ENCODE data around the gene KRTAP9-2.
"Not testable (repeated sequence)": the region's sequence is repeated elsewhere in the genome, so short reads cannot be mapped to it uniquely, and the experiment has no call there.

The KRTAP9-2 gene, protein sequence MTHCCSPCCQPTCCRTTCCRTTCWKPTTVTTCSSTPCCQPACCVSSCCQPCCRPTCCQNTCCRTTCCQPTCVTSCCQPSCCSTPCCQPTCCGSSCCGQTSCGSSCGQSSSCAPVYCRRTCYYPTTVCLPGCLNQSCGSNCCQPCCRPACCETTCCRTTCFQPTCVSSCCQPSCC

DNA sequence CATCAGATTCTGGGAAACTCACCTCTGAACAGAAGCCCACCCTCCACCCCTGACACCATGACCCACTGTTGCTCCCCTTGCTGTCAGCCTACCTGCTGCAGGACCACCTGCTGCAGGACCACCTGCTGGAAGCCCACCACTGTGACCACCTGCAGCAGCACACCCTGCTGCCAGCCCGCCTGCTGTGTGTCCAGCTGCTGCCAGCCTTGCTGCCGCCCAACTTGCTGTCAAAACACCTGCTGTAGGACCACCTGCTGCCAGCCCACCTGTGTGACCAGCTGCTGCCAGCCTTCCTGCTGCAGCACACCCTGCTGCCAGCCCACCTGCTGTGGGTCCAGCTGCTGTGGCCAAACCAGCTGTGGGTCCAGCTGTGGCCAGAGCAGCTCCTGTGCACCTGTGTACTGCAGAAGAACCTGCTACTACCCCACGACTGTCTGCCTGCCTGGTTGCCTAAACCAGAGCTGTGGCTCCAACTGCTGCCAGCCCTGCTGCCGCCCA, at the start of gene KRTAP9-2:
Gene KRTAP9-2 (plus strand): TSS at position 51 of the 498 bp plus-strand sequence. CDS start 7 bp downstream, at position 58.
- not testable (repeated sequence) for DNase-seq (ENCODE audit: low read depth); H3K4me3 ChIP-seq (ENCODE audit: control insufficient read depth, low read depth, low read length)

DNA sequence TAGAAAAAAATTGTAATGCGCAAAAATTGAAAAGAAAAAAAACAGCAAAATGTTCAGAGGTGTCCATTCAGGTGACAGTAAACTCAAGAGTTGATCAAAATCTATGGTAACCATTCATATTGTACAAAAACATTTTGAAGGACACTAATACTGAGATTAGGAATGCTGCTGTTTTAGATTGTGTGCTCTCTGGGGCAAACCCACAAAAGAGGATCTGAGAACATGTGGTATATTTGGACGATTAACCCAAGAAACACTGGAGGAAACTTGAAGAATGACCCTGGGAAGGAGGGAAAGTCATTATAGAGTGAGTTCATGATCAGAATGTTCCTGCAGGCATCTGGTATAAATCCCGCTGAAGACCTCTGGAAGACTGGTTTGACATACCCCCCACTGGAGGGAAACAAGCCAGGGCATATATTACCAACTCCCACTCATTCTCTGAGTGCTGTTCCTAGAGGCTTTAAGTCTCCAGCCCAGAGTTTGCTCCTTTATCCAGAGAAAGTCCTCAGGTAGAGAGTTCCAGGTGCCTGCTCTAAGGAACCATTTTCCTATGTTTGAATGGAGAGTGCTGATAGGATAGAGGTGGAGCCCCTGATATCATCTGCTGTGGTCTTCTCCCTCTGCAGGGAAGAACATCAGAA, 49.6 kb upstream of the KRTAP9-2 start:
- DNase-seq (ENCODE audit: low read depth): no peak
- no peak overlapping the region for H3K4me3 ChIP-seq (ENCODE audit: control insufficient read depth, low read depth, low read length)
- TF ChIP-seq CTCF (IDR thresholded peaks at IDR 0.05; ENCODE audit: control insufficient read depth, insufficient read depth, low read depth, low read length, missing control alignments): no peak

DNA sequence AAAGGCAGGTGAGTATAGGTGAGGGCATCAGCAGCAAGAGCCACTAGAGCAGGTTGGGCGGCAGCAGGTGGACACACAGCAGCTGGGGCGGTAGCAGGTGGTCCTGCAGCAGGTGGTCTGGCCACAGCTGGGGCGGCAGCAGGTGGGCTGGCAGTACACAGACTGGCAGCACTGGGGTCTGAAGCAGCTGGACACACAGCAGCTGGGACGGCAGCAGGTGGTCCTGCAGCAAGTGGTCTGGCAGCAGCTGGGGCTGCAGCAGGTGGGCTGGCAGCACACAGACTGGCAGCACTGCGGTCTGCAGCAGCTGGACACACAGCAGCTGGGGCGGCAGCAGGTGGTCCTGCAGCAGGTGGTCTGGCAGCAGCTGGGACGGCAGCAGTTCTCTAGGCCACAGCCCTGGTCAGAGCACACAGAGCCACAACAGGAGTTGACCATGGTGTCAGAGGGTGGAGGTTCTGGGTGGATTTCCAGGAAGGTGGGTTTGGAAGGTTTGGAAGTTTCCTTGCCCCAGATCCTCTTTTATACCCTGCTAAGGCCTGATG, 48.6 kb upstream of the KRTAP9-2 start, which contains the start of gene KRTAP4-2:
Gene KRTAP4-2 (minus strand): TSS at position 495 of the 545 bp plus-strand sequence. CDS start 57 bp downstream, at position 438.
- DNase-seq (ENCODE audit: low read depth): no peak
- H3K4me3 ChIP-seq (ENCODE audit: control insufficient read depth, low read depth, low read length): no peak within 1 kb of the TSS
- no peak for TF ChIP-seq CTCF (IDR thresholded peaks at IDR 0.05; ENCODE audit: control insufficient read depth, insufficient read depth, low read depth, low read length, missing control alignments)

GRCh38 chr17:41178341-41178740, 48.1 kb upstream of the KRTAP9-2 start:
- no peak overlapping the region for H3K4me3 ChIP-seq (ENCODE audit: control insufficient read depth, low read depth, low read length)
- DNase-seq (ENCODE audit: low read depth): peak; percentile 23
- TF ChIP-seq CTCF (IDR thresholded peaks at IDR 0.05; ENCODE audit: control insufficient read depth, insufficient read depth, low read depth, low read length, missing control alignments): no peak

DNA sequence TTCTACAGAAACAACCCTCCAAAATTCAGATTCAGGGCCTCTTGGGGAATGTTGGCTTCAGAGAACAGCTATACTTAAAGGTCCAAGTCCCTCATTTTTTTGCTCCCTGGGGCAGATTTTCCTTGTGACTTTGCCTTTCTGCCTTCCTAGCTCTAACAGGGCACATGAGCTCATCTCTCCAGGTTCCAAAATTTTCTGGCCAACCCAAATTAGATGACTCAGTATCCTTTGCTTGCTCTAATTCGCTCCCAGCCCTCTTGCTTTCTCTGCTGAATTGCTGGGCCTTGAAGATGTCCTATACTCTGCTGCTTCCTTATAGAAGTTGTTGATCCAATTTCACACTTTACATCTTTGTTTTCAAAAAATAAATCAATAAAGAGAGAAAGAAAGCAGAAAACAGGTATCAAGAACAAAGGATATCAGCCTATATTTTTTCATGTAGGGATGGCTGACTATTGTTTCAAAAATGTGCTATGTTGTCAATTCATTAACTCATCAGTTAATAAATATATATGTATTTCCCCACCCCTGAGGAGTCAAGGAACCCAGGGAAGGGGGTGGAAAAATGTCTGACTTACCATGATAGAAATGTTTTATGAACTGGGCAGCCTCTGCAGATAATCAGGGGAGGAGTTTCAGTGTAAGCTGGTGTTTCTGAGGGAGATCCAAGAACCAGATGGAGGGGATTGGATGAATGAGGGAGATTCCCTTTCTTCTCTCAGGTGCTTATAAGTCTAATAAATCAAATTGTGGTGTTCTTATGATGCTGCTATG, 47.4 kb upstream of the KRTAP9-2 start:
- peak; percentile 10 for DNase-seq (ENCODE audit: low read depth)
- H3K4me3 ChIP-seq (ENCODE audit: control insufficient read depth, low read depth, low read length): no peak overlapping the region

DNA sequence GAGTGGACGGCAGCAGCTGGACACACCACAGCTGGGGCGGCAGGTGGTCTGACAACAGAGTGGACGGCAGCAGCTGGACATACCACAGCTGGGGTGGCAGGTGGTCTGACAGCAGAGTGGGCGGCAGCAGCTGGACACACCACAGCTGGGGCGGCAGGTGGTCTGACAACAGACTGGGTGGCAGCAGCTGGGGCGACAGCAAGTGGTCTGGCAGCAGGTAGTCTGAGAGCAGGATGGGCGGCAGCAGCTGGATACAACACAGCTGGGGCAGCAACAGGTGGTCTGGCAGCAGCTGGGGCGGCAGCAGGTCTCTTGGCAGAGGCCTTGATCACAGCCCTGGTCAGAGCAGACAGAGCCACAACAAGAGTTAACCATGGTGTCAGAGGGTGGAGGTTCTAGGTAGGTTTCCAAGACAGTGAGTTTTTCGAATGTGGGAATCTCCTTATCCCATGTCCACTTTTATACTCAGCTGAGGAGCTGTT, 41.9 kb upstream of the KRTAP9-2 start, which contains the start of gene KRTAP4-1:
Gene KRTAP4-1 (minus strand): TSS at position 432 of the 482 bp plus-strand sequence. CDS start 57 bp downstream, at position 375.
- DNase-seq (ENCODE audit: low read depth): no peak
- H3K4me3 ChIP-seq (ENCODE audit: control insufficient read depth, low read depth, low read length): no peak within 1 kb of the TSS
- TF ChIP-seq CTCF (IDR thresholded peaks at IDR 0.05; ENCODE audit: control insufficient read depth, insufficient read depth, low read depth, low read length, missing control alignments): no peak

More for the DNA sequence above, 47.4 kb upstream of the KRTAP9-2 start:
- TF ChIP-seq CTCF (IDR thresholded peaks at IDR 0.05; ENCODE audit: control insufficient read depth, insufficient read depth, low read depth, low read length, missing control alignments): no peak

All from AG09309 (cell line).